H54 (cell line): Measurements from ENCODE around the gene SH3BP2.

Experiments used
- DNase-seq: peaks from one replicate; pipeline ENCODE4 v3.0.0; 2011; ENCODE audit warnings: low spot score, mixed read lengths; ENCODE audit not compliant: insufficient read length
- FAIRE-seq: peaks from 3 replicates; lab custom pipeline; 2011; peaks lifted over from hg19 to GRCh38; lab: Jason Lieb, UNC
- POLR2A ChIP-seq: IDR thresholded peaks from 2 replicates; pipeline ENCODE4 v1.6.1; 2011; ENCODE audit warnings: low read depth, mild to moderate bottlenecking, low read length

Gene SH3BP2

DNA sequence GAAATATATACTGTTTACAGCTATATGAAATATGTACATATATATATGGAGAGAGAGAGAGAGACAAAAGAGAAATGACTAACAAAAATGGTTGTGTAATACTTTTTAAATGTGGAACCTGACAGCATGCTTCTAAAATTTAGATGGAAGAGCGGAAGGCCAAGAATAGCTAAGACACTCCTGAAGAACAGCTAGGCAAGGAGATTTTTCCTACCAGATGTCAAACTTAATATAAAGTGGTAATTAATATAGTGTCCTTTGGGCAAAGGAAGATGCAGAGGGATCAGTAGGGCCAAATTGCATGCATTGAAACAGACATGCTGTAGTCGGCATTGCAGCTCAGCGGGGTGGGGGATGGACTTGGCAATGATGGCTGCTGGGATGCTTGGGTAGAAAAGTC, 96.0 kb downstream of the SH3BP2 start:
- DNase-seq, result no peak
- no peak for TF ChIP-seq POLR2A
- no peak for FAIRE-seq
